NT2/D1 (cell line): ENCODE results near the gene PFKFB3.

ENCODE experiments used
- DNase-seq: peaks from one replicate; pipeline ENCODE4 v3.0.0-alpha.2; 2011; ENCODE audit warnings: low read depth, low spot score
- H3K27me3 ChIP-seq: 2 replicates; pipeline ENCODE4 v1.6.0; 2011; ENCODE audit warnings: mild to moderate bottlenecking; ENCODE audit not compliant: insufficient read length, insufficient read depth
- H3K36me3 ChIP-seq: 2 replicates; pipeline ENCODE4 v1.6.1; 2011; ENCODE audit warnings: mild to moderate bottlenecking, low read length, mixed read lengths; ENCODE audit not compliant: insufficient read depth, insufficient read length
- H3K4me1 ChIP-seq: 2 replicates; pipeline ENCODE4 v1.5.1; 2011; ENCODE audit not compliant: insufficient read depth, insufficient read length
- H3K4me3 ChIP-seq: 2 replicates; pipeline ENCODE4 v1.5.1; 2011; ENCODE audit warnings: low read depth; ENCODE audit not compliant: insufficient read length
- H3K9ac ChIP-seq: 2 replicates; pipeline ENCODE4 v1.6.0; 2011; ENCODE audit warnings: low read depth; ENCODE audit not compliant: insufficient read length
- H3K9me3 ChIP-seq: 2 replicates; pipeline ENCODE4 v1.5.1; 2011; ENCODE audit warnings: mild to moderate bottlenecking, low read length; ENCODE audit not compliant: insufficient read depth
- SUZ12 ChIP-seq: IDR thresholded peaks from 2 replicates; pipeline ENCODE4 v1.6.1; 2011; ENCODE audit not compliant: insufficient read length, insufficient read depth; ENCODE audit errors: extremely low read depth
- YY1 ChIP-seq: IDR thresholded peaks from 2 replicates; pipeline ENCODE4 v1.6.1; 2011; ENCODE audit not compliant: insufficient read length, insufficient read depth
- ZNF274 ChIP-seq: IDR thresholded peaks from 2 replicates; pipeline ENCODE4 v1.6.1; 2011; ENCODE audit warnings: mild to moderate bottlenecking, low read depth, low read length

Gene PFKFB3

DNA sequence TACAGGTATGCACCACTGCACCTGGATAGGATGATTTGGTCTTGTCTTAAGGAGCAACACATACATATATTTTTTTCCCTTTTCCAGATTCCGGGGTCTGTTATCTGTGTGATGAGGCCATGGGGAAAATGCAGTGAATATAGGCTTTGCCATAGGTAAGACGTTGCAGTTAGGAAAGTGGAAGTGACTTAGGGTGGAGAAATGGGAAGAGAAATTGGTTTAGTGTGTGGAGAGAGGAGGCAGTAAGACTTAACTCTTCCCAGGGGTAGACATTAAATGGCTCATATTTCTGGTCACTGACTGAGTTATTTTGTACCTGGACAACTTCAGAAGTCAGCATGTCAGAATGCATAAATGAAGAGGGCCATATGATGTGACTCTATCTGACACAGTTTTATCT is 66.7 kb downstream of the PFKFB3 start:
- Histone ChIP-seq H3K9me3 (no peaks in the 10 kb centered on the region), H3K4me3 (no peak overlapping the region), H3K36me3 (no peaks in the 10 kb centered on the region), H3K9ac (no peak overlapping the region), H3K27me3 (no peaks in the 10 kb centered on the region), H3K4me1 (no peaks in the 10 kb centered on the region)
- TF ChIP-seq YY1 (no peak), SUZ12 (no peak), ZNF274 (no peak)
- no peak for DNase-seq

DNA sequence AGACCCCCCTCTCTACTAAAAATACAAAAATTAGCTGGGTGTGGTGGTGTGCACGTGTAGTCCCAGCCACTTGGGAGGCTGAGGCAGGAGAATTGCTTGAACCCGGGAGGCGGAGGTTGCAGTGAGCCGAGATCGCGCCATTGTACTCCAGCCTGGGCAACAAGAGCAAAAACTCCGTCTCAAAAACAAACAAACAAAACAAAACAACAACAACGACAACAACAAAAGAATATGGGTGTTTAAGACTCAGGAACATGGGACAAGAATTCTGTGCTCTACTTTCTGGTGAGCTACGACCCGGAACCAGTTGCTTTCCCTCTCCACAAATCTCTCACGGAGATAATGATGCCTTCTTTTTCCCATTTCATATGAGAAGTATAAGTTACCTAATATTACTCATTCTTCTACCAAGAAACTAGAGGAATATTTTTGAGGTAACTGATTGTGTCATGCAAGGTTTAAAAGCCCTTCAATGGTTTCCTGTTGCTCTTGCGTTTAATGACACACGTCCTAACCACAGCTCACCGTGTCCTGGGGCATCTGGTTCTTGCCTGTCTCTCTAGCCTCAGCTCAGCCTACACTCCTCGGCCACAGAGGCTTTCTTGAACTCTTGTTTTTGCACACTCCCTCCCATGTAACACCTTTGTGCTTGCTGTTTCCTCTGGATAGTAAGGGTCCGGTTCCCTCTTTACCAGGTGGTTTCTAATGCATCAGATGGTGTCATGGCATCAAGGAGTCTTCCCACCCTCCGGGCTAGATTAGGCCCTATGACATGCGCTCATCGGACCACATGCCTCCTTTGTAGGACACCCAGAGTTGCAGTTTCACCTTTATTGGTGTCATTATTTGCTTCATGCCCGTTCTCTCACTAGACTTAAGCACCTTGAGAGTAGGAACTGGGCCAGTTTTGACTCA is 67.5 kb downstream of the PFKFB3 start:
- Histone ChIP-seq H3K9ac (no peak overlapping the region), H3K27me3 (no peaks in the 10 kb centered on the region), H3K9me3 (no peaks in the 10 kb centered on the region), H3K4me3 (no peak overlapping the region), H3K4me1 (no peaks in the 10 kb centered on the region), H3K36me3 (no peaks in the 10 kb centered on the region)
- DNase-seq: no peak
- TF ChIP-seq SUZ12 (no peak), YY1 (no peak), ZNF274 (no peak)

- TF ChIP-seq ZNF274: no peak
- TF ChIP-seq SUZ12: no peak
- TF ChIP-seq YY1: no peak
- Histone ChIP-seq H3K4me3 (no peak overlapping the region), H3K27me3 (no peaks in the 10 kb centered on the region), H3K36me3 (no peaks in the 10 kb centered on the region), H3K9ac (no peak overlapping the region), H3K4me1 (no peaks in the 10 kb centered on the region), H3K9me3 (no peaks in the 10 kb centered on the region)
- no peak for DNase-seq
Measured at GRCh38 chr10:6270951-6271350, 68.2 kb downstream of the PFKFB3 start.

DNA sequence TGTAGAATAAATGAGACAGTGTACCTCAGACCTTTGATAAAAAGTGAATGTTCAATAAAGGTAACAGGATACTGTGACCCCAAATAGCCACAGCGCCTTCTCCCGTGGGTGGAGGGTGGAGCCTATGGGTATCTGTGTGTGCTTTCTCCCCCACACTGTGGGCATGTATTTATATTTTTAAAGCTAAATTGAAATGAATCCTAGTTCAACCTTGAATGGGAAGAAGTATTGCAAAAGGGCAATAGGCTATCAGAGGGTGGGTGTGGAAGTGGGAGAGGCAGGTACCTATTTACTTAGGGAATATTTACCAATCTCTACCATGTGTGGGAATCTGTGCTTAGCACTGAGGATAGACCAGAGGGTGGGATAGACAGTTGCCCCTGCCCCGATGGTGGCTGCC is 68.9 kb downstream of the PFKFB3 start:
- no peaks in the 10 kb centered on the region for H3K4me1 ChIP-seq
- no peak for DNase-seq
- no peak overlapping the region for H3K9ac ChIP-seq
- H3K27me3 ChIP-seq: no peaks in the 10 kb centered on the region
- H3K9me3 ChIP-seq: no peaks in the 10 kb centered on the region
- no peak overlapping the region for H3K4me3 ChIP-seq
- H3K36me3 ChIP-seq: no peaks in the 10 kb centered on the region
- TF ChIP-seq SUZ12 (no peak), YY1 (no peak), ZNF274 (no peak)

- Histone ChIP-seq H3K36me3 (no peaks in the 10 kb centered on the region), H3K9me3 (no peaks in the 10 kb centered on the region), H3K4me3 (no peak overlapping the region), H3K9ac (no peak overlapping the region), H3K4me1 (no peaks in the 10 kb centered on the region), H3K27me3 (no peaks in the 10 kb centered on the region)
- no peak for DNase-seq
- no peak for TF ChIP-seq SUZ12
- no peak for TF ChIP-seq YY1
- no peak for TF ChIP-seq ZNF274
Measured at GRCh38 chr10:6272126-6272525, 69.4 kb downstream of the PFKFB3 start.

DNA sequence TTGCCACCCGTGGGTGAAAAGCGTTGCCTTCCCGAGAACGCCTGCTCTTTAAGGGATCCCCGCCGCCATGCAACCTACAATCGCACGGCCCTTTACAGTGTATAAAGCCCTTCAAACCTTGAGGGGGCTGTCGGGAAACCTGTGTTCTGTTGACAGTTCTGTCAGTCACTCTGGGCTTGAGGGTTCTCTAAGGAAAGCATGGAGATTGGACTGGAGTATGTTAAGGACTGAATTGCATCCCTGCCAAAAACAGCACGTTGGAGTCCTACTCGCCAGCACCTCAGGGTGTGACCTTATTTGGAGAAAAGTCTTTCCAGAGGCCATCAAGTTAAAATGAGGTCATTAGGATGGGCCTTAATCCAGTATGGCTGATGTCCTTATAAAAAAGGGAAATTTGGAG is 70.6 kb downstream of the PFKFB3 start:
- Histone ChIP-seq H3K9ac (no peak overlapping the region), H3K9me3 (no peaks in the 10 kb centered on the region), H3K27me3 (no peaks in the 10 kb centered on the region), H3K36me3 (no peaks in the 10 kb centered on the region), H3K4me1 (no peaks in the 10 kb centered on the region), H3K4me3 (no peak overlapping the region)
- no peak for TF ChIP-seq ZNF274
- no peak for TF ChIP-seq YY1
- no peak for TF ChIP-seq SUZ12
- DNase-seq: no peak

DNA sequence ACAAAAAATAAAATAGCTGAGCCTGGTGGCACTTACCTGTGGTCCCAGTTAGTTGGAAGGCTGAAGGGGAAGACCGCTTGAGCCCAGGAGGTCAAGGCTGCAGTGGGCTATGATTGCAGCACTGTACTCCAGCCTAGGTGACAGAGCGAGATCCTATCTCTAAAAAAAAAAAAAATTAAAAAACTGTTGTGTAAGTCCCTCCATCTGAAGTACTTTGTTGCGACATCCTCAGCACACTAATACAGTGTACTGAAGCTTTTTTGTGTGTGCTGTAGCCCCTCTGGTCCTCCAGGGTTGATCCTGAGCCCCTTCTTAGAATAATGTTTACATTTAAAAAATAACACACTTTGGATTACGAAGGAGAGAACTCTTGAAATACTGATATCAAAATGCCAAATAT is 71.3 kb downstream of the PFKFB3 start:
- Histone ChIP-seq H3K36me3 (no peaks in the 10 kb centered on the region), H3K9ac (no peak overlapping the region), H3K9me3 (no peaks in the 10 kb centered on the region), H3K27me3 (no peaks in the 10 kb centered on the region), H3K4me3 (no peak overlapping the region), H3K4me1 (no peaks in the 10 kb centered on the region)
- TF ChIP-seq ZNF274: no peak
- no peak for TF ChIP-seq YY1
- TF ChIP-seq SUZ12: no peak
- no peak for DNase-seq
